Ishikawa (cell line): ENCODE measurements around the gene ELMO1.

Experiments used
- CEBPB ChIP-seq: IDR thresholded peaks from 2 replicates; pipeline ENCODE4 v1.6.1; 2012
- CREB1 ChIP-seq: IDR thresholded peaks from 2 replicates; pipeline ENCODE4 v1.6.1; 2012; ENCODE audit warnings: low read depth
- EGR1 ChIP-seq: IDR thresholded peaks from 2 replicates; pipeline ENCODE4 v1.6.1; 2012
- EP300 ChIP-seq: IDR thresholded peaks from 2 replicates; pipeline ENCODE4 v1.6.1; 2012; ENCODE audit warnings: borderline replicate concordance
- FOXM1 ChIP-seq: IDR thresholded peaks from 2 replicates; pipeline ENCODE4 v1.6.1; 2012; ENCODE audit warnings: low read depth, borderline replicate concordance
- MAX ChIP-seq: IDR thresholded peaks from 2 replicates; pipeline ENCODE4 v1.6.1; 2012
- NFIC ChIP-seq: IDR thresholded peaks from 2 replicates; pipeline ENCODE4 v1.6.1; 2012
- RAD21 ChIP-seq: IDR thresholded peaks from 2 replicates; pipeline ENCODE4 v1.6.1; 2012; ENCODE audit warnings: low read depth
- TAF1 ChIP-seq: IDR thresholded peaks from 2 replicates; pipeline ENCODE4 v1.6.1; 2012; ENCODE audit warnings: low read depth, mild to moderate bottlenecking
- TCF12 ChIP-seq: IDR thresholded peaks from 2 replicates; pipeline ENCODE4 v1.6.1; 2012; ENCODE audit warnings: low read depth
- TEAD4 ChIP-seq: IDR thresholded peaks from 2 replicates; pipeline ENCODE4 v1.6.1; 2012
- YY1 ChIP-seq: IDR thresholded peaks from 2 replicates; pipeline ENCODE4 v1.6.1; 2012; ENCODE audit warnings: low read depth
- TF ChIP-seq, protein P1 (sequence below): IDR thresholded peaks from 2 replicates; pipeline ENCODE4 v1.6.1; 2012; ENCODE audit warnings: low read depth, mild to moderate bottlenecking
- TF ChIP-seq, protein P2 (sequence below): IDR thresholded peaks from 2 replicates; pipeline ENCODE4 v1.6.1; 2012

GRCh38 chr7:37416378-37417106 is 32.1 kb downstream of the ELMO1 start:
- TF ChIP-seq RAD21 (no peak), FOXM1 (no peak), YY1 (no peak), TEAD4 (no peak), TAF1 (no peak), EGR1 (no peak), EP300 (no peak), MAX (no peak), CEBPB (no peak), CREB1 (no peak), NFIC (no peak), TCF12 (no peak)
- TF ChIP-seq, protein P1, sequence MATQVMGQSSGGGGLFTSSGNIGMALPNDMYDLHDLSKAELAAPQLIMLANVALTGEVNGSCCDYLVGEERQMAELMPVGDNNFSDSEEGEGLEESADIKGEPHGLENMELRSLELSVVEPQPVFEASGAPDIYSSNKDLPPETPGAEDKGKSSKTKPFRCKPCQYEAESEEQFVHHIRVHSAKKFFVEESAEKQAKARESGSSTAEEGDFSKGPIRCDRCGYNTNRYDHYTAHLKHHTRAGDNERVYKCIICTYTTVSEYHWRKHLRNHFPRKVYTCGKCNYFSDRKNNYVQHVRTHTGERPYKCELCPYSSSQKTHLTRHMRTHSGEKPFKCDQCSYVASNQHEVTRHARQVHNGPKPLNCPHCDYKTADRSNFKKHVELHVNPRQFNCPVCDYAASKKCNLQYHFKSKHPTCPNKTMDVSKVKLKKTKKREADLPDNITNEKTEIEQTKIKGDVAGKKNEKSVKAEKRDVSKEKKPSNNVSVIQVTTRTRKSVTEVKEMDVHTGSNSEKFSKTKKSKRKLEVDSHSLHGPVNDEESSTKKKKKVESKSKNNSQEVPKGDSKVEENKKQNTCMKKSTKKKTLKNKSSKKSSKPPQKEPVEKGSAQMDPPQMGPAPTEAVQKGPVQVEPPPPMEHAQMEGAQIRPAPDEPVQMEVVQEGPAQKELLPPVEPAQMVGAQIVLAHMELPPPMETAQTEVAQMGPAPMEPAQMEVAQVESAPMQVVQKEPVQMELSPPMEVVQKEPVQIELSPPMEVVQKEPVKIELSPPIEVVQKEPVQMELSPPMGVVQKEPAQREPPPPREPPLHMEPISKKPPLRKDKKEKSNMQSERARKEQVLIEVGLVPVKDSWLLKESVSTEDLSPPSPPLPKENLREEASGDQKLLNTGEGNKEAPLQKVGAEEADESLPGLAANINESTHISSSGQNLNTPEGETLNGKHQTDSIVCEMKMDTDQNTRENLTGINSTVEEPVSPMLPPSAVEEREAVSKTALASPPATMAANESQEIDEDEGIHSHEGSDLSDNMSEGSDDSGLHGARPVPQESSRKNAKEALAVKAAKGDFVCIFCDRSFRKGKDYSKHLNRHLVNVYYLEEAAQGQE = no peak
- TF ChIP-seq, protein P2, sequence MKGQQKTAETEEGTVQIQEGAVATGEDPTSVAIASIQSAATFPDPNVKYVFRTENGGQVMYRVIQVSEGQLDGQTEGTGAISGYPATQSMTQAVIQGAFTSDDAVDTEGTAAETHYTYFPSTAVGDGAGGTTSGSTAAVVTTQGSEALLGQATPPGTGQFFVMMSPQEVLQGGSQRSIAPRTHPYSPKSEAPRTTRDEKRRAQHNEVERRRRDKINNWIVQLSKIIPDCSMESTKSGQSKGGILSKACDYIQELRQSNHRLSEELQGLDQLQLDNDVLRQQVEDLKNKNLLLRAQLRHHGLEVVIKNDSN = no peak
